Frontal cortex (tissue), 4 donors: ENCODE results near the gene NBEAL2. TPM values are rescaled to one million over a fixed set of nuclear protein-coding genes. Genes with fewer than 3 reads are reported as not detected.

Source experiments
- DNase-seq, 2 donors: peaks; one replicate each; pipeline ENCODE4 v3.0.0; 2012; ENCODE audit warnings: low spot score in 2 of 2
- FAIRE-seq: peaks from 2 replicates; lab custom pipeline; 2012; peaks lifted over from hg19 to GRCh38; lab: Jason Lieb, UNC
- total RNA-seq: library from RNA; depleted of rRNA; stranded (reverse); fragments of >200 nt; gene quantifications from one replicate; pipeline ENCODE4 v1.2.3, GENCODE V29; 2014
- donor health status: control.
- donor health status: control.
- donor health status: control.

The NBEAL2 gene
- total RNA-seq, 1 donor from 2014 or later = 4.9 TPM

GRCh38 chr3:46943237-46944187, 36.0 kb upstream of the NBEAL2 start:
- FAIRE-seq (no peak), DNase-seq (no peak)

- DNase-seq (no peak), FAIRE-seq (no peak)
These were observed 35.3 kb upstream of the NBEAL2 start for GRCh38 chr3:46944191-46944590.

- FAIRE-seq (no peak), DNase-seq (no peak)
These were observed 33.0 kb upstream of the NBEAL2 start for GRCh38 chr3:46946416-46946815.

- DNase-seq = no peak
- no peak for FAIRE-seq
These were observed 32.5 kb upstream of the NBEAL2 start for GRCh38 chr3:46946856-46947545.

- no peak for DNase-seq
- no peak for FAIRE-seq
These were observed 31.9 kb upstream of the NBEAL2 start for GRCh38 chr3:46947546-46947901.

GRCh38 chr3:46947981-46948791, 31.3 kb upstream of the NBEAL2 start:
- DNase-seq (no peak), FAIRE-seq (no peak)

- no peak for FAIRE-seq
- DNase-seq = no peak
These were observed 30.4 kb upstream of the NBEAL2 start for GRCh38 chr3:46948830-46949671.

GRCh38 chr3:46950177-46950576, 29.3 kb upstream of the NBEAL2 start:
- FAIRE-seq = no peak
- DNase-seq = no peak

- no peak for FAIRE-seq
- no peak for DNase-seq
These were observed 28.7 kb upstream of the NBEAL2 start for GRCh38 chr3:46950650-46951241.

GRCh38 chr3:46952813-46953212, 26.7 kb upstream of the NBEAL2 start:
- FAIRE-seq (no peak), DNase-seq (no peak)

- FAIRE-seq (no peak), DNase-seq (no peak)
These were observed 26.0 kb upstream of the NBEAL2 start for GRCh38 chr3:46953234-46954010.

- FAIRE-seq (no peak), DNase-seq (no peak)
These were observed 25.3 kb upstream of the NBEAL2 start for GRCh38 chr3:46954178-46954577.

- FAIRE-seq (no peak), DNase-seq (no peak)
These were observed 24.3 kb upstream of the NBEAL2 start for GRCh38 chr3:46955157-46955556.

- no peak for DNase-seq
- FAIRE-seq = no peak
These were observed 23.6 kb upstream of the NBEAL2 start for GRCh38 chr3:46955801-46956259.

- DNase-seq = no peak
- FAIRE-seq = no peak
These were observed 22.2 kb upstream of the NBEAL2 start for GRCh38 chr3:46957092-46957820.

GRCh38 chr3:46958467-46959160, 20.9 kb upstream of the NBEAL2 start:
- no peak for DNase-seq
- FAIRE-seq = no peak

GRCh38 chr3:46959161-46959511, 20.3 kb upstream of the NBEAL2 start:
- DNase-seq = no peak
- no peak for FAIRE-seq
